Caco-2 (cell line): Measurements from ENCODE around the gene OR6F1. TPM values are rescaled to one million over a fixed set of nuclear protein-coding genes. Genes with fewer than 3 reads are reported as not detected.

Experiments
- BruUV-seq: library from RNA; stranded (reverse); fragments of 400-500 nt; replicated peaks from 2 replicates; lab custom pipeline; 2021; lab: Mats Ljungman, UMichigan
- CTCF ChIA-PET: fragments of 300-600 bp; sonication (Branson Sonifier 250); formaldehyde crosslinking; loops from one replicate; lab custom pipeline; 2022; ENCODE audit warnings: antibody characterized with exemption; lab: Charles Lee
- POLR2A ChIA-PET: fragments of 300-600 bp; sonication (Branson Sonifier 250); formaldehyde crosslinking; loops from one replicate; lab custom pipeline; 2022; ENCODE audit warnings: antibody characterized with exemption; lab: Charles Lee
- DNase-seq, 2 experiments: peaks; one replicate each; pipeline versions ENCODE4 v3.0.0 to v3.0.0-alpha.2; 2020 to 2022
- H3K27me3 ChIP-seq: replicated peaks from 2 replicates; pipeline ENCODE4 v1.6.0; 2011; ENCODE audit warnings: low read length; ENCODE audit not compliant: control insufficient read depth, insufficient read depth
- H3K36me3 ChIP-seq: 2 replicates; pipeline ENCODE4 v1.5.1; 2011; ENCODE audit warnings: low read length; ENCODE audit not compliant: control insufficient read depth, insufficient read depth
- H3K4me1 ChIP-seq: fragments of 250-450 bp; sonication (Bioruptor Pico); 2 replicates; pipeline ENCODE4 v1.5.1; 2020; ENCODE audit warnings: mild to moderate bottlenecking
- H3K4me3 ChIP-seq: 2 replicates; pipeline ENCODE4 v1.5.1; 2011; ENCODE audit warnings: low read depth, mild to moderate bottlenecking, control low read depth, low read length
- H3K9me3 ChIP-seq: fragments of 250-450 bp; sonication (Bioruptor Pico); 2 replicates; pipeline ENCODE4 v1.5.1; 2020; ENCODE audit warnings: mild to moderate bottlenecking, moderate library complexity
- H3K27ac Mint-ChIP-seq: one replicate; pipeline ENCODE4 v1.8.0; 2022; ENCODE audit warnings: mixed read lengths; ENCODE audit not compliant: unreplicated experiment
- H3K27me3 Mint-ChIP-seq: one replicate; pipeline ENCODE4 v1.8.0; 2022; ENCODE audit warnings: mixed read lengths; ENCODE audit not compliant: insufficient read depth, unreplicated experiment
- H3K36me3 Mint-ChIP-seq: one replicate; pipeline ENCODE4 v1.8.0; 2022; ENCODE audit warnings: mild to moderate bottlenecking, mixed read lengths; ENCODE audit not compliant: insufficient read depth, unreplicated experiment
- H3K4me1 Mint-ChIP-seq: one replicate; pipeline ENCODE4 v1.8.0; 2022; ENCODE audit warnings: low read depth, mixed read lengths; ENCODE audit not compliant: unreplicated experiment
- H3K4me3 Mint-ChIP-seq: one replicate; pipeline ENCODE4 v1.8.0; 2022; ENCODE audit warnings: mild to moderate bottlenecking, moderate library complexity, mixed read lengths; ENCODE audit not compliant: unreplicated experiment
- H3K9me3 Mint-ChIP-seq: one replicate; pipeline ENCODE4 v1.8.0; 2022; ENCODE audit warnings: mixed read lengths; ENCODE audit not compliant: unreplicated experiment
- intact Hi-C: fragments of 100-400 bp; cut with micrococcal nuclease; formaldehyde crosslinking; loops from one replicate; pipeline ENCODE4 v1.10.0; 2022; ENCODE audit not compliant: unreplicated experiment
- total RNA-seq: library from RNA; stranded (reverse); gene quantifications from 2 replicates; pipeline ENCODE4 v1.2.3, GENCODE V29; 2022
- TF ChIP-seq, protein P1 (sequence below), 2 experiments: fragments of 200-600 bp in 1 of 2; IDR thresholded peaks; 1 replicate in 1 of 2; 2 replicates in 1 of 2; pipeline versions ENCODE4 v1.5.1 to v1.8.0; 2011 to 2022; ENCODE audit warnings: antibody characterized with exemption in 1 of 2, control low read depth in 1 of 2, inconsistent platforms in 1 of 2, low read depth in 1 of 2, low read length in 1 of 2, mild to moderate bottlenecking in 1 of 2, moderate library complexity in 1 of 2; ENCODE audit not compliant: insufficient read depth in 1 of 2, severe bottlenecking in 1 of 2, unreplicated experiment in 1 of 2

The OR6F1 gene
- total RNA-seq, 1 experiment from 2014 or later, result not detected

DNA sequence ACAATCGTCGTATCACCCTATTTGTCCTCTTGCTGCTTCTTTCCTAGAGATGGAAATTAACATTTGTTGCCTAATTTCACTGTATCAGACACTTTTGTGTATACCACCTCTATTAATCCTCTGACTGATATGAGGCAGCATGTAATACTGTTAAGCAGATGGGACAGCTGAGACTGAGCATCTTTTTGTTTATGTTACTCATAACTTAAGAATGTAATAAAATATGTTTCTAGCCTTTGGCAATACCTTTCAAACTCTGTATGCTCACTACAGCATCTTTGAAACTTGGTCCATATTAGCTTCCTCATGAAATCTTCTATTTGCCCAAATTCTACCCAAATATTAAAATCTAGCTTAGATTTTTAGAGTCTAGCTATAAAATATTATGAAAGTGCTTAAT lies 24.3 kb upstream of the OR6F1 start:
- Histone ChIP-seq H3K36me3 (no peaks in the 10 kb centered on the region), H3K4me1 (no peaks in the 10 kb centered on the region), H3K27me3 (no peaks in the 10 kb centered on the region), H3K4me3 (no peak overlapping the region), H3K9me3 (no peaks in the 10 kb centered on the region)
- intact Hi-C loops, result no loop called here
- Mint-ChIP-seq H3K36me3 (no peaks in the 10 kb centered on the region), H3K4me3 (no peak overlapping the region), H3K9me3 (no peaks in the 10 kb centered on the region), H3K27me3 (peaks cover 3% of the 10 kb centered on the region), H3K27ac (no peak overlapping the region), H3K4me1 (no peaks in the 10 kb centered on the region)
- POLR2A ChIA-PET, result no interaction called here
- no peak for DNase-seq
- TF ChIP-seq, protein P1, sequence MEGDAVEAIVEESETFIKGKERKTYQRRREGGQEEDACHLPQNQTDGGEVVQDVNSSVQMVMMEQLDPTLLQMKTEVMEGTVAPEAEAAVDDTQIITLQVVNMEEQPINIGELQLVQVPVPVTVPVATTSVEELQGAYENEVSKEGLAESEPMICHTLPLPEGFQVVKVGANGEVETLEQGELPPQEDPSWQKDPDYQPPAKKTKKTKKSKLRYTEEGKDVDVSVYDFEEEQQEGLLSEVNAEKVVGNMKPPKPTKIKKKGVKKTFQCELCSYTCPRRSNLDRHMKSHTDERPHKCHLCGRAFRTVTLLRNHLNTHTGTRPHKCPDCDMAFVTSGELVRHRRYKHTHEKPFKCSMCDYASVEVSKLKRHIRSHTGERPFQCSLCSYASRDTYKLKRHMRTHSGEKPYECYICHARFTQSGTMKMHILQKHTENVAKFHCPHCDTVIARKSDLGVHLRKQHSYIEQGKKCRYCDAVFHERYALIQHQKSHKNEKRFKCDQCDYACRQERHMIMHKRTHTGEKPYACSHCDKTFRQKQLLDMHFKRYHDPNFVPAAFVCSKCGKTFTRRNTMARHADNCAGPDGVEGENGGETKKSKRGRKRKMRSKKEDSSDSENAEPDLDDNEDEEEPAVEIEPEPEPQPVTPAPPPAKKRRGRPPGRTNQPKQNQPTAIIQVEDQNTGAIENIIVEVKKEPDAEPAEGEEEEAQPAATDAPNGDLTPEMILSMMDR (IDR thresholded peaks at IDR 0.05; ENCODE audit: insufficient read depth in 1 of 2, low read depth in 1 of 2, low read length in 1 of 2, severe bottlenecking in 1 of 2, unreplicated experiment in 1 of 2), result no peak
- BruUV-seq, result no TSS peak
- CTCF ChIA-PET, result no interaction called here

DNA sequence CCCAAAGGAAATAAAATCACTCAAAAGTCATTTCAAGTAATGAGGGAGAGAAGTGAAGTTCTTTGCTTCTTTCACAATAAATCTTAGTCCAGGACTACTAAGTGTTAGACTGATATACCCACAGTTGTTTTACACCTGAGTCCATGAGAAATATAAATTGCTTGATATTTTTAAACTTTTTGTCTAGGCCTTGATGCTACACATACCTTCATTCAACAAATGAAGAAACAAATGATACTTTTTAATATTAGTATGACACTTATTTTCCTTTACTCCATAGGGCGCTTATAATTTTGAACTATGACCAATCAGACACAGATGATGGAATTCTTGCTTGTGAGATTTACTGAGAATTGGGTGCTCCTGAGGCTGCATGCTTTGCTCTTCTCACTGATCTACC lies 21.9 kb upstream of the OR6F1 start, which contains the start of gene OR14K1:
Gene OR14K1, plus strand, starts transcription at position 301 of the 400 bp plus-strand sequence. Its CDS starts 0 bp downstream, at position 301.
- no peaks in the 10 kb centered on the region for H3K27me3 ChIP-seq
- ChIA-PET CTCF (no interaction called here), POLR2A (no interaction called here)
- H3K4me1 ChIP-seq, result no peaks in the 10 kb centered on the region
- Mint-ChIP-seq H3K27ac (no peak within 1 kb of the TSS), H3K27me3 (peaks cover 3% of the 10 kb centered on the region), H3K4me3 (no peak within 1 kb of the TSS), H3K9me3 (no peaks in the 10 kb centered on the region), H3K36me3 (no peaks in the 10 kb centered on the region), H3K4me1 (no peaks in the 10 kb centered on the region)
- no peaks in the 10 kb centered on the region for H3K36me3 ChIP-seq
- no peak within 1 kb of the TSS for H3K4me3 ChIP-seq
- TF ChIP-seq, protein P1 (IDR thresholded peaks at IDR 0.05; ENCODE audit: insufficient read depth in 1 of 2, low read depth in 1 of 2, low read length in 1 of 2, severe bottlenecking in 1 of 2, unreplicated experiment in 1 of 2), result no peak
- intact Hi-C loops, result no loop called here
- DNase-seq, result no peak
- no TSS peak for BruUV-seq
- no peaks in the 10 kb centered on the region; the same call in 1 of the 2 replicates for H3K9me3 ChIP-seq

DNA sequence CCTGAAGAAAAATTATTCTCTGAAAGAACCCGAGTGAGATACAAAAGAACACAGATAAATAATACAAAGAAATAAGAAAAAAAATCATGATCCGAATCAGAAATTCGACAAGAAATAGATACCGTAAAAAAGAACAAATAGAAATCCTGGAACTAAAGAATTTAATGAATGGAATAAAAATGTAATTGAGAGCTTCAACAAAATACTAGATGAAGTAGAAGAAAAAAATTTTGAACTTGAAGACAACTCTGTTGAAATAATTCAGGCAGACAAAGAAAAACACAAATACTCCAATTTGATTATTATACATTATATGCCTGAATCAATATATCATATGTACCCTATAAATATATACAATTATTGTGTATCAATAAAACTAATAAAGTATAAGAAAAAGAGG lies 4.8 kb upstream of the OR6F1 start:
- no peaks in the 10 kb centered on the region for H3K4me1 Mint-ChIP-seq
- no peaks in the 10 kb centered on the region for H3K27me3 Mint-ChIP-seq
- DNase-seq, result no peak
- H3K36me3 Mint-ChIP-seq, result no peaks in the 10 kb centered on the region
- H3K9me3 Mint-ChIP-seq, result peaks cover 10% of the 10 kb centered on the region
- Histone ChIP-seq H3K9me3 (no peaks in the 10 kb centered on the region; the same call in 1 of the 2 replicates), H3K27me3 (no peaks in the 10 kb centered on the region), H3K4me3 (no peak overlapping the region), H3K4me1 (no peaks in the 10 kb centered on the region), H3K36me3 (no peaks in the 10 kb centered on the region)
- intact Hi-C loops, result no loop called here
- no peak overlapping the region for H3K27ac Mint-ChIP-seq
- TF ChIP-seq, protein P1 (IDR thresholded peaks at IDR 0.05; ENCODE audit: insufficient read depth in 1 of 2, low read depth in 1 of 2, low read length in 1 of 2, severe bottlenecking in 1 of 2, unreplicated experiment in 1 of 2), result no peak
- ChIA-PET POLR2A (no interaction called here), CTCF (no interaction called here)
- no peak overlapping the region for H3K4me3 Mint-ChIP-seq
- no TSS peak for BruUV-seq
